Measurements from ENCODE around the gene SLC6A19.

The SLC6A19 gene

GRCh38 chr5:1240496-1241260 is 39.3 kb downstream of the SLC6A19 start:
- Histone ChIP-seq H3K9me2 (replicated peaks; ENCODE audit: insufficient read depth, low read length) (no peaks in the 10 kb centered on the region), H2AFZ (ENCODE audit: low read depth, low read length, severe bottlenecking) (no peak overlapping the region), H3K36me3 (ENCODE audit: low read length) (no peaks in the 10 kb centered on the region), H3K79me2 (ENCODE audit: insufficient read depth, low read length) (no peaks in the 10 kb centered on the region), H3F3A (ENCODE audit: insufficient read depth) (no peaks in the 10 kb centered on the region), H3K27me3 (ENCODE audit: low read length) (no peaks in the 10 kb centered on the region), H3K4me2 (ENCODE audit: low read depth, low read length, poor library complexity, severe bottlenecking) (no peak overlapping the region), H3K9ac (ENCODE audit: low read length) (no peak overlapping the region), H3K27ac (ENCODE audit: low read depth, low read length) (no peak overlapping the region), H4K20me1 (ENCODE audit: low read depth, low read length) (no peaks in the 10 kb centered on the region), H3K4me3 (ENCODE audit: insufficient read depth, low read length, poor library complexity, severe bottlenecking) (no peak overlapping the region), H3K9me3 (ENCODE audit: insufficient read depth, low read length) (no peaks in the 10 kb centered on the region)
- TF ChIP-seq EZH2phosphoT487 (conservative IDR thresholded peaks at IDR 0.05; ENCODE audit: low read length) (no peak), CTCF (IDR thresholded peaks at IDR 0.05; ENCODE audit: insufficient read depth, low read length, poor library complexity, severe bottlenecking) (no peak)

- no peak overlapping the region for H2AFZ ChIP-seq (ENCODE audit: low read depth, low read length, severe bottlenecking)
- no peaks in the 10 kb centered on the region for H3F3A ChIP-seq (ENCODE audit: insufficient read depth)
- no peak for TF ChIP-seq EZH2phosphoT487 (conservative IDR thresholded peaks at IDR 0.05; ENCODE audit: low read length)
- TF ChIP-seq CTCF (IDR thresholded peaks at IDR 0.05; ENCODE audit: insufficient read depth, low read length, poor library complexity, severe bottlenecking), result no peak
- H3K27ac ChIP-seq (ENCODE audit: low read depth, low read length), result no peak overlapping the region
- no peak overlapping the region for H3K4me3 ChIP-seq (ENCODE audit: insufficient read depth, low read length, poor library complexity, severe bottlenecking)
- no peaks in the 10 kb centered on the region for H3K36me3 ChIP-seq (ENCODE audit: low read length)
- H3K27me3 ChIP-seq (ENCODE audit: low read length), result no peaks in the 10 kb centered on the region
- no peaks in the 10 kb centered on the region for H3K9me3 ChIP-seq (ENCODE audit: insufficient read depth, low read length)
- no peaks in the 10 kb centered on the region for H4K20me1 ChIP-seq (ENCODE audit: low read depth, low read length)
- no peaks in the 10 kb centered on the region for H3K79me2 ChIP-seq (ENCODE audit: insufficient read depth, low read length)
- H3K9ac ChIP-seq (ENCODE audit: low read length), result no peak overlapping the region
- H3K4me2 ChIP-seq (ENCODE audit: low read depth, low read length, poor library complexity, severe bottlenecking), result no peak overlapping the region
- H3K9me2 ChIP-seq (replicated peaks; ENCODE audit: insufficient read depth, low read length), result no peaks in the 10 kb centered on the region
These were observed 40.2 kb downstream of the SLC6A19 start for GRCh38 chr5:1241509-1242080.

- no peaks in the 10 kb centered on the region for H3K36me3 ChIP-seq (ENCODE audit: low read length)
- no peaks in the 10 kb centered on the region for H3K9me3 ChIP-seq (ENCODE audit: insufficient read depth, low read length)
- TF ChIP-seq EZH2phosphoT487 (conservative IDR thresholded peaks at IDR 0.05; ENCODE audit: low read length) (no peak), CTCF (IDR thresholded peaks at IDR 0.05; ENCODE audit: insufficient read depth, low read length, poor library complexity, severe bottlenecking) (no peak)
- H3K4me3 ChIP-seq (ENCODE audit: insufficient read depth, low read length, poor library complexity, severe bottlenecking), result no peak overlapping the region
- H4K20me1 ChIP-seq (ENCODE audit: low read depth, low read length), result no peaks in the 10 kb centered on the region
- no peak overlapping the region for H2AFZ ChIP-seq (ENCODE audit: low read depth, low read length, severe bottlenecking)
- H3K27me3 ChIP-seq (ENCODE audit: low read length), result no peaks in the 10 kb centered on the region
- no peak overlapping the region for H3K27ac ChIP-seq (ENCODE audit: low read depth, low read length)
- no peak overlapping the region for H3K9ac ChIP-seq (ENCODE audit: low read length)
- H3K79me2 ChIP-seq (ENCODE audit: insufficient read depth, low read length), result no peaks in the 10 kb centered on the region
- H3K9me2 ChIP-seq (replicated peaks; ENCODE audit: insufficient read depth, low read length), result no peaks in the 10 kb centered on the region
- no peak overlapping the region for H3K4me2 ChIP-seq (ENCODE audit: low read depth, low read length, poor library complexity, severe bottlenecking)
- no peaks in the 10 kb centered on the region for H3F3A ChIP-seq (ENCODE audit: insufficient read depth)
These were observed 41.5 kb downstream of the SLC6A19 start for GRCh38 chr5:1242733-1243486.

Measured in SU-DHL-6 (cell line).